NT2/D1 (cell line): Measurements from ENCODE around the gene PEAK1.

ENCODE experiments used
- DNase-seq: peaks from one replicate; pipeline ENCODE4 v3.0.0-alpha.2; 2011; ENCODE audit warnings: low read depth, low spot score
- H3K27me3 ChIP-seq: 2 replicates; pipeline ENCODE4 v1.6.0; 2011; ENCODE audit warnings: mild to moderate bottlenecking; ENCODE audit not compliant: insufficient read length, insufficient read depth
- H3K36me3 ChIP-seq: 2 replicates; pipeline ENCODE4 v1.6.1; 2011; ENCODE audit warnings: mild to moderate bottlenecking, low read length, mixed read lengths; ENCODE audit not compliant: insufficient read depth, insufficient read length
- H3K4me1 ChIP-seq: 2 replicates; pipeline ENCODE4 v1.5.1; 2011; ENCODE audit not compliant: insufficient read depth, insufficient read length
- H3K4me3 ChIP-seq: 2 replicates; pipeline ENCODE4 v1.5.1; 2011; ENCODE audit warnings: low read depth; ENCODE audit not compliant: insufficient read length
- H3K9ac ChIP-seq: 2 replicates; pipeline ENCODE4 v1.6.0; 2011; ENCODE audit warnings: low read depth; ENCODE audit not compliant: insufficient read length
- H3K9me3 ChIP-seq: 2 replicates; pipeline ENCODE4 v1.5.1; 2011; ENCODE audit warnings: mild to moderate bottlenecking, low read length; ENCODE audit not compliant: insufficient read depth
- SUZ12 ChIP-seq: IDR thresholded peaks from 2 replicates; pipeline ENCODE4 v1.6.1; 2011; ENCODE audit not compliant: insufficient read length, insufficient read depth; ENCODE audit errors: extremely low read depth
- YY1 ChIP-seq: IDR thresholded peaks from 2 replicates; pipeline ENCODE4 v1.6.1; 2011; ENCODE audit not compliant: insufficient read length, insufficient read depth
- ZNF274 ChIP-seq: IDR thresholded peaks from 2 replicates; pipeline ENCODE4 v1.6.1; 2011; ENCODE audit warnings: mild to moderate bottlenecking, low read depth, low read length

Gene PEAK1

DNA sequence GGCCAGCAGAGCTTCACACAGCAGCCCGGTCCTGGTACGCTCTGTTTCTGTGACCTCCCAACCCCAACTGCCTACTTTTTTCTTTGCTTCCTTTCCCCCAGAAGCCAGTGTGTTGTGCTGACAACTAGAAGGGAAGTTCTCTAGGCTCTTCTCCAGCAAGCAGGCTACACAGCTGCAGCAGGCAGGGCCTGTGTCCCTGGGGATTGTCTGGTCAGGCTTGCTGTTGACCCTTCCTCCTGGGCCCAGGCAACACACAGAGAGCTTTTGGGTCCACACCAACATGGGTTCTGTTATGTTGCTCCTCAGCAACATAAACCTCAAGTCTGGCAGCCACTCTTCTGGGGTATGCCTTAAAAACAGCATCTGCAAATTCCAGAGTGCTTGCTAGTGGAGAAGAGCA, 312.8 kb downstream of the PEAK1 start:
- no peak overlapping the region for H3K9ac ChIP-seq
- no peaks in the 10 kb centered on the region for H3K27me3 ChIP-seq
- no peak for TF ChIP-seq YY1
- TF ChIP-seq SUZ12 = no peak
- TF ChIP-seq ZNF274 = no peak
- H3K9me3 ChIP-seq = no peaks in the 10 kb centered on the region
- peaks cover 6% of the 10 kb centered on the region for H3K36me3 ChIP-seq
- H3K4me1 ChIP-seq = peaks cover 10% of the 10 kb centered on the region
- no peak for DNase-seq
- H3K4me3 ChIP-seq = no peak overlapping the region

DNA sequence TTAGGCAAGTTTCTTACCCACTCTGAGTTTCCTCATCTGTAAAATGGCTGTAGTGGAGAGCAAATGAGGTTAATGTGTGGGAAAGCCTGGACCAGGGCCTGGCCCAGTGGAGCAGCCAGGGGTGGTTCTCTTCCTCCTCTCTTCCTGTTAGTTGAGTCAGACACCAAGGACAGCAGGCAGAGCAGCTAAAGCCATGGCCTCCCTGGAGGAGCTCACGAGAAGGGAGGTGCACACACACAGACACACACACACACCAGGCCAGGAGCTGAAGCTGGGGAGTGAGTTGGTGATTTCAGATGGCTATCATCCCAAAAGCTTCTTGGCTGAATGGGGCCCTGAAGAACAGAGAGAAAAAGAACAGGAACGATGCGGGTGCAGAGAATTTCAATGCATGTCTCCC, 315.7 kb downstream of the PEAK1 start:
- H3K9me3 ChIP-seq = no peaks in the 10 kb centered on the region
- no peak overlapping the region for H3K4me3 ChIP-seq
- no peaks in the 10 kb centered on the region for H3K36me3 ChIP-seq
- peaks cover 10% of the 10 kb centered on the region for H3K4me1 ChIP-seq
- TF ChIP-seq ZNF274 (no peak), SUZ12 (no peak), YY1 (no peak)
- no peaks in the 10 kb centered on the region for H3K27me3 ChIP-seq
- DNase-seq = no peak
- H3K9ac ChIP-seq = no peak overlapping the region

DNA sequence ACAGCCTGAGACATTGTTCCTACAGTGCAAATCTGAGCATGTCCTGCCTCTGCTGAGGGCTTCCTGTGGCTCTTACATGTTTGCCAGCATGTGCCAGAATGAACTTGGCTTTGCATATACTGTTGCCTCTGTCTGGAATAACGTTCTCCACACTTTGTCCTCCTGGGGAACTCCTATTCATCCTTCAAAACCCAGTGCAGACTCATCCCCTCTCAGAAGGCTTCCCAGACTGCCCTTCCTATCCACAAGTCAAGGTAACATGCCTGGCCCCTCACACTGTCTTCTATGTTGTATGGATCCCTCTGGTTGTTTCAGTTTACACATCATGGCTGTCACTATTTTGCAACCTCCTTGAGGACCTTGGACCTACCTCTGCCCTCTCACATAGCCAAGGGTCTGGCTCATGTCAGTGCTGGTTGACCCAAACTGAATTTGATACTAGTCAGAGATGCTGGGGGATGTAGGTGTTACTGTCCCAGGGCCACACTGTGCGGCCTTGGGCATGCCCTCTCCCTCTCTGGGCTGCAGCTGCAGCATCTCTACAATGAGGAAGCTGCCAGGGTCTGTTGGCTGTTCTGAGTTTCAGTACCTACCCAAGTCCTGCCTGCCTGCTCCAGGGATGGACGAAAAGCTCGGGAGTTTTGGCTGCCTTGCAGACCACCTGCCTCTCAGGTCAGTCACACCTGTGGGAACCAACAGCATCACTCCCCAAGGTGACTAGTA, 320.0 kb downstream of the PEAK1 start:
- Histone ChIP-seq H3K9me3 (no peaks in the 10 kb centered on the region), H3K27me3 (no peaks in the 10 kb centered on the region), H3K4me1 (peaks cover under 1% of the 10 kb centered on the region), H3K4me3 (no peak overlapping the region), H3K36me3 (no peaks in the 10 kb centered on the region), H3K9ac (no peak overlapping the region)
- DNase-seq = no peak
- TF ChIP-seq YY1 (no peak), SUZ12 (no peak), ZNF274 (no peak)

DNA sequence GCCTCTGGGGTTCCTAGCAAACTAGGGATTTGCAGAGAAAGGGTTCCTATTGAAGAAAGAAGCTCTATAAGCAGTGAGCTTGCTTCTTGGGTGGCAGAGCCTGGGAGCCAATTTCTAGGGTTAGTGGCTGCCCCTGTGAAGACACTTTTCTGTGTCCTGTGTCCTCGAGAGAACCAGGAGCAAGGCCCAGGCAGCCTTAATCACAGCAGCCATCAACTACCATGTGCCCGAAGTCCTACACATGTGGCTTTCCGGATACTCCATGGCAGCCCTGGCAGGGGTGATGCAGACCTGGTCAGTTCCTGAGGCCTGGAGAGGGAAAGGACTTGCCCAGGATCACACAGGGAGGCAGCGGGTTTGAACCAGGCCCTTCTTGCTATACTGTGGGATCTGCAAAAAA, 321.3 kb downstream of the PEAK1 start:
- Histone ChIP-seq H3K36me3 (no peaks in the 10 kb centered on the region), H3K27me3 (no peaks in the 10 kb centered on the region), H3K4me3 (no peak overlapping the region), H3K9ac (no peak overlapping the region), H3K9me3 (no peaks in the 10 kb centered on the region), H3K4me1 (no peaks in the 10 kb centered on the region)
- TF ChIP-seq SUZ12 (no peak), YY1 (no peak), ZNF274 (no peak)
- DNase-seq = no peak

DNA sequence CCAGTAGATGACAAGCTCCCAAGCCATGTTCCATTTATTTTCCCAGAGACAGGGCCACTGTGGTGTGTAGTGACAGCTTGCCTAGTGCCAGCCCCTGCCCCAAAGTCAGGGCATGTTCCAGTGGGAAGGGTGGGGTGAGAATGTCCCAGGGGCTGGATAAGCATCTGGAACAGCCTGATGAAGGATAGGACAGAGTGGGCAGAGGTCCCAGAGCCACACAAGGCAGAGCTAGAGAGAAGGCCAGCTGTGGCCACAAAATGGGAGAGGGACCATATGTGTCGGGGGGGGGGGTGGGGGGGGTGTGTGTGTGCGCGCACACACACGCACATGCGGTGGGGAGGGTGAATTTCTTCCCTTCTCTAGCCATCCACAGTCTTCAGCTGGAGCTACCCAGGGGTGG, 322.0 kb downstream of the PEAK1 start:
- TF ChIP-seq YY1 (no peak), ZNF274 (no peak), SUZ12 (no peak)
- Histone ChIP-seq H3K4me1 (no peaks in the 10 kb centered on the region), H3K4me3 (no peak overlapping the region), H3K27me3 (no peaks in the 10 kb centered on the region), H3K9me3 (no peaks in the 10 kb centered on the region), H3K9ac (no peak overlapping the region), H3K36me3 (no peaks in the 10 kb centered on the region)
- no peak for DNase-seq

DNA sequence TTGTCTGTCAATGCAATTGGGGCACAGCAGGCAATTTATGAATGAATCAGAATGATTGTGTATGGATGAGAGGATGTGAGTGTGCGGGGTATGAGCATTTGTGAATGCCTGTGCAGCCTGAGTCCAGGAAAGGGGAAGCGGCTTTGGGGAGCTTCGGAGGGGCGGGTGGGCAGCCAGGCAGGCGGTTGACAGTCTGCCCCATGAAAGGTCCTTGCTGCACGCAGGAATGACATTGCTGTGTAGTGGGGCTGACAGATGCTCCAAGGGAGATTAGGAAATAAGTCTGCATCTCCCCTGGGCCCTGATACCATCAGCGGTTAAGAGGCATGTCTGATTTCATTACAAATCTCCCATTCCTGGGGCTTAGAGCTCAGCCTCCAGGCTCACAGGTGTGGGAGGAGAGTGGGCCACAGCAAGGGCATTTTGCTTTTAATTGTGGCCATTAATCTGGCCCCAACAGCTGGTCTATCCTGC, 322.6 kb downstream of the PEAK1 start:
- H3K27me3 ChIP-seq = no peaks in the 10 kb centered on the region
- H3K36me3 ChIP-seq = no peaks in the 10 kb centered on the region
- no peak for TF ChIP-seq SUZ12
- no peak for TF ChIP-seq ZNF274
- no peak for TF ChIP-seq YY1
- no peak overlapping the region for H3K9ac ChIP-seq
- no peaks in the 10 kb centered on the region for H3K9me3 ChIP-seq
- no peak overlapping the region for H3K4me3 ChIP-seq
- H3K4me1 ChIP-seq = no peaks in the 10 kb centered on the region
- no peak for DNase-seq

DNA sequence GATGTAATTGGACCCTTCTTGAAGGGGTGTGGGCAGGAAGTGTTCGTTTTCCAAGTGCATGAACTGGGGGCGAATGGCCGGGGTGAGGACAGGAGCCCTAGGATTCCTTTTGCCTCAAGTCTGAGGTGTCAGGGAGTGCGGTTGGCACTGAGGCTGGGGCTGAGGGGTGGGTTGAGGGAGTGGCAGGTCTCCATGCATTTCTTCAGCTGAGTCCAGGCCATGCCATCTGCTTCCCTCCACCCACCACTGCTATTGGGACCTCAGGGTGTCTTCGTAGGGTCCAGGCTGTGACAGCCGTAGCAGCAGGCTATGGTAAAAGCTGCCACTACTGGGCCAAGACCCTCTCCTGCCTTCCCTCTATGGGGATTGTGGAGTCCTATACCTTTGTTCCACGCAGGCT, 323.4 kb downstream of the PEAK1 start:
- no peak for DNase-seq
- H3K9ac ChIP-seq = no peak overlapping the region
- no peaks in the 10 kb centered on the region for H3K4me1 ChIP-seq
- no peak for TF ChIP-seq YY1
- TF ChIP-seq ZNF274 = no peak
- TF ChIP-seq SUZ12 = no peak
- no peaks in the 10 kb centered on the region for H3K27me3 ChIP-seq
- no peaks in the 10 kb centered on the region for H3K9me3 ChIP-seq
- no peaks in the 10 kb centered on the region for H3K36me3 ChIP-seq
- H3K4me3 ChIP-seq = no peak overlapping the region
